Activated CD4-positive, CD25-positive, alpha-beta regulatory T cell treated with anti-CD3 and anti-CD28 coated beads, Interleukin-2, amount 50 U/mL, for 24 hours (primary cell): ENCODE measurements around the gene KCTD19.
"Not testable (repeated sequence)": the region's sequence is repeated elsewhere in the genome, so short reads cannot be mapped to it uniquely, and the experiment has no call there.

Source experiments
- ATAC-seq, 2 donors: fragments of 150-1000 bp; cut with Tn5 transposase; one replicate each; pipeline ENCODE4 v1.10.0; 2021; ENCODE audit warnings: mild to moderate bottlenecking in 1 of 2, moderate library complexity in 1 of 2

The KCTD19 gene

DNA sequence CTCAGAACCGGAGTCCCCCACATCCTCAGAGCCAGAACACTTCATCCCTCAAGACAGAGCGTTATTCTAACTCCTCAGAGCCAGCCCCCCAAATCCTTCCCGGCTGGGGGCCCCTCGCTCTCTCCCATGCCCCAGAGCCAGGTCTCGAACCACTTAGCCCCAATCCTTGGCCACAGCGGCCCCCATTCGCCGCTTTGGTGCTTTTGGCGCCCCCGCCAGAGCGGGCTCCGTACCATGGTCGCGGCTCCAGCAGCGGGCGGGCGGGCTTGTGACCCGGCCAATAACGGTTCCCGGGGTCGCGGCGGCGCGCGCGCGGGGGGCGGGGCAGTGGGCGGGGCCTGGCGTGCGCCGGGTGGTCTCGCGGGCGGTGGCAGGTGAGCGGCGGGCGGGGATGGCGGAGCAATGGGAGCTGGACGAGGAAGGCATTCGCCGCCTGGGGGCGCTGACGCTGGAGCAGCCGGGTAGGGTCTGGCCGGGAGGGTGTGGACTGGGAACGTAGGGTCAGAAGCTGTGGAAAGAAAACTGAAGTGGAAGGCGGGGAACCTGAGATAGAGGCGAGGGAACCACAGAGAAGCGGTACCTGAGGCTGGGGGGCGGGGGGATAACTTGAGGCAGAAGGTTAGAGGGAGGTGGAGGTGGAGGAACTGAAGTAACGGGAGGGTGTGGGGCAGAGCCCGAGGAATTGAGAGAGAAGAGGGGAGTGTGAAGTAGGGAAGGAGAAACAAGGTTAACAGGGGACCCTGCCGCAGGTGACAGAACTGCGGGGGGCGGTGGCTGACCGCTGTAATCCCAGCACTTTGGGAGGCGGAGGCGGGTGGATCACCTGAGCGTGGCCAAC, at the start of gene KCTD19, which contains the start of gene LRRC36:
Gene KCTD19 (minus strand): TSS at position 270 of the 838 bp plus-strand sequence. CDS start 34 bp downstream, at position 236.
Gene LRRC36 (plus strand): TSS at position 344 of the 838 bp plus-strand sequence. CDS start 48 bp downstream, at position 392.
- ATAC-seq = peak; percentile 43 to 51

DNA sequence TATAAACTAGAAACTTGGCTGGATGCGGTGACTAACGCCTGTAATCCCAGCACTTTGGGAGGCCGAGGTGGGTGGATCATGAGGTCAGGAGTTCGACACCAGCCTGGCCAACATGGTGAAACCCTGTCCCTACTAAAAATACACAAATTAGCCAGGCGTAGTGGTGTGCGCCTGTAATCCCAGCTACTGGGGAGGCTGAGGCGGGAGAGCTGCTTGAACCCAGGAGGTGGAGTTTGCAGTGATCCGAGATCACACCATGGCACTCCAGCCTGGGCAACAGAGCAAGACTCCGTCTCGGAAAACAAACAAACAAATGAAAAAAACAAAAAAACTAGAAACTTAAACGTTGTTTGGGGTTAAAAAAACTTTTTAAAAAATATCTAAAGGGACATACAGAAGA, 49.5 kb upstream of the KCTD19 start:
- ATAC-seq = not testable (repeated sequence)

DNA sequence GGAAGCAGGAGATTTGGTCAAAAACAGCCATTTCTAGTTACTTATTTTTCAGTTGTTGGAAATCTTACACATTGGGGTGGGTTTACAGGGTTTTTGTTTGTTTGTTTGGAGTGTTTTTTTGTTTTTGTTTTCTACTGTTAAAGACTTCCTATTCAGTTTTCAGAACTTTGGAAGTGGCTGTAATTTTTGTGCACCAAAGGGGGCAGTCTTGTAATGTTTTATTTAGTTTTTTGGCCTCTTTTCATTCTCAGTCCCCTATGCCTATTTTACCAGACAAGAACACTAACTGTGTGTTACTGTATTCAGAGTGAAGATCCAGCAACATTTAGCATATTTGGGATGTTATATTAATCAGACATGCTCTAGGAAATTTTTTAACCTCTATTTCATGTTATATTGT, 46.1 kb upstream of the KCTD19 start:
- ATAC-seq = no peak

DNA sequence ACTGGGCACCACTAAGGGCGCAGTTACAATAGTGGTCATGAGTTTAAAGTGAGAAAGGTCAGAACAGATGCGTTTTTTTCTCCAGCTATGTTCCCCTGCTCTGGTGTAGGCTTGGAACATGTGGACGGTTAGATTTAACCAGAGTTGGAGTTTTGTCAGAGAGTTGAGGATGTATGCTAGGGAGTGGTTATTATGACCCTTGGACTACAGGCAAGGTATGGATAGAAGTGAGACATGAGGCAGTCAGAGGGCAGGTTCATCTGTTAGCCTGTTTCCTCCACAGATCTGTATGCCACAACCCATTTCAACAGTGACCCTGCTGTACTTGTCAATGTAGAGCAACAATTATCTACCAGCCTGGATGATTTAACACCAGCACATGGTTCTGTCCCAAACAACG, 44.1 kb upstream of the KCTD19 start:
- no peak for ATAC-seq

DNA sequence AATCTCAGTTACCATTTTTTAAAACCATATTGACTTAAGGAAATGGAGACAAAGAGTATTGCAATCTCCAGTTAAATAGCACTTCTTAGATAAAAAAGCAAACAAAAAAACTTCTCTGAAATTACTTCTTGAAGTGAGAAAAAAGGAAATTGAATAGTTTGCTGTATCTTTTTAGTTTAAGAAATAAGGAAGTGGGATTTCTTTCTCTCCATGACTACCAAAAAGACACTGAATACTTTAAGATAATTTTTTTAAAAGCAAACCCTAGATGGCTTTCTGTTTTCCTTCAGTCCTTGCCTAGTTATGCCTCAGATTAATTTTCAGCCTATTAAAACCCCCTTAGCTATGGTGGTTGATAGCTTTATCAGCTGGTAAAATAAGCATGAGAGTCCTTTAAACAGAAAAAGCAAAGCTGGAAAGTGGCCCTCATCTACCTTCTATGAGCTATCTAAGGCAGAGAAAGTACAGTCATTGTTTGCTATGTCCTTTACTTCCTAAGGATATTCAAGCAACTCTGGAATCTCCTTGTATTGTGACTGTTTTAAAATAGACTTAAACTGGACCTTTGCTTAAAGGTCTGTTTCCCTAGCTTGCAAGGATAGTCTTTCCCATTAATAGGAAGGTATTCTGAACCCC, 38.2 kb upstream of the KCTD19 start:
- ATAC-seq = no peak

DNA sequence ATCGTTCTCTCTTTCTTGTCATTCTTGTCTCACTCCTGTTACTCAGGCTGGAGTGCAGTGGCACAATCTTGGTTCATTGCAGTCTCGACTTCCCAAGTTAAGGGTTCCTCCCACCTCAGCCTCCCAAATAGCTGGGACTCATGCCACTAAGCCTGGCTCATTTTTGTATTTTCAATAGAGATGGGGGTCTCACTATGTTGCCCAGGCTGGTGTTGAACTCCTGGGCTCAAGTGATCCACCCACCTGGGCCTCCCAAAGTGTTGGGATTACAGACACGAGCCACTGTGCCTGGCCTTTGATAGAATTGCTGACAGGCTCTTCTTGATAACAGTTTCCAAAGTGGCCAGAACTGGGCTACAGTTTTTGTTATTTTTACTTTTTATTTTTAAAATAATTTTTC, 34.5 kb upstream of the KCTD19 start:
- ATAC-seq = no peak

DNA sequence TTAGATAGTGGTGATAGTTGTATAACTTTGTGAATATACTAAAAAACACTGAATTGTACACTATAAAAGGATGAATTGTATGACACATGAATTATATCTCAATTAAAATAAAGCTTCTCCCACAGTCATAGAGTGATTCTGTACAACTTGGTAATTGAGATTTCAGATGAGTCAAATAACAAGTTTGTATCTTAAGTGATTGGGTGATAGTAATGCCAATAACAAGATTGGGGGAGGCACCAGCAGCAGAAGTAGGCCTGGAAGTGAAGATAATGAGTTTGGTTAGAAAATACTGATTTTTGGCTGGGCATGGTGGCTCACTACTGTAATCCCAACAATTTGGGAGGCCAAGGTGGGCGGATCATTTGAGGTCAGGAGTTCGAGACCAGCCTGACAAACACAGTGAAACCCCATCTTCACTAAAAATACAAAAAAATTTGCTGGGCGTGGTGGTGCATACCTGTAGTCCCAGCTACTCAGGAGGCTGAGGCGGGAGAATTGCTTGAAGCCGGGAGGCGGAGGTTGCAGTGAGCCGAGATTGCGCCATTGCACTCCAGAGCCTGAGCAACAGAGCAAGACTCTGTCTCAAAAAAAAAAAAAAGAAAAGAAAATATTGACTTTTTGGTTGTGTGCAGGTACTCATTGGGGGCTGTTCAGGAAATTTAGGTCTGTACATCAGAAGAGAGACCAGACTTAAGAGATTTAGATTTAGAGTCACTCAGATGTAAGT, 33.2 kb upstream of the KCTD19 start:
- peak in 1 of 2 donors; percentile 56 for ATAC-seq

DNA sequence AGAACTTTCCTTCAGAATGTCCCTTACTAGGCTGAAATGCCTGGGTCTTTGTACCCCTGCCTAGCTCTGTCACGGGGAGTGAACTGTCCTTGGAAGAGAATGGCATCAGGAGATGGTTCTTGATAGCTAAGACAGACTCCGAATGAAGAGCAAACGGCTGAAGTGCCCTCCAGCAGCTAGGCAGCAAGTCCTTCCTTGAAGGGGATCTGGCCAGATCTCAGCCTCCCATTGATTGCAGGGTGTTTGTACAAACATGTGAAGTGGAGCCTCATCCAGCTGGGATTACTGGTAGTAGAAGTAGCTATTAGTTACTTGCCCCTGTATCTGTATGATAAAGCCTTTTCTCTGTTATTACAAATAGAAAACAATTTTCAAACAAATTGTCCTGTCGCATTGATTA, 31.0 kb upstream of the KCTD19 start:
- ATAC-seq = no peak

DNA sequence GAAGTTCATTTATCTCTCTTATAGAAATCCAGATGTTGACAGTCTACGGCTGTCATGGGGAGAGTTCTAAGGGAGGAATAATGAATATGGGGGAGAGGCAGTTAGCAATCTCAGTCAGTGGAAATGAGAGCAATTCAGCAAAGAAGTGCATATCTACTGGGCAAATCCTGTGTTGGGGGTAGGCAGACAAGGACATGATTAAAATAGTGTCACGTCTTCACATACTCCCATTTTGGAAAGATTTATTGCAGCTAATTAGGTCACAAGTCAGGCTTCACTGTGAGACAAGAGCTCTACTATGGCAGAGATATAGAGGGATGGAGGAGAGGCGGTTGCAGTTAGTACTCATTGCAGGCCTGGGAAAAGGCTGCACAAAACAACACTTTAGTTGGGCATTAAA, 29.9 kb upstream of the KCTD19 start:
- no peak for ATAC-seq

DNA sequence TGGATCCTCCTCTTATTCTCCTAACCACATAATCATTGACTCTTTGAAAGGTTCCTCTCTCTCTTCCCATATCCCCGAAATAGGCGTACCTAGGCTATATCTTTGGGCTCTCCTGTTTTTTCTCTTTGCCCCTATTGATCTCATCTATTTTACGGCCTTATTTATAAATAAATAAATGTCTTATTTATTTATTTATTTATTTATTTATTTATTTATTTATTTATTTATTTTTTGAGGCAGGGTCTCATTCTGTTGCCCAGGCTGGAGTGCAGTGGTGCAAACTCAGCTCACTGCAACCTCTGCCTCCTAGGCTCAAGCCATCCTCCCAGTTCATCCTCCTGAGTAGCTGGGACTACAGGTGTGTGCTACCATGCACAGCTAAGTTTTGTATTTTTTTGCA, 25.9 kb upstream of the KCTD19 start:
- ATAC-seq = not testable (repeated sequence)

DNA sequence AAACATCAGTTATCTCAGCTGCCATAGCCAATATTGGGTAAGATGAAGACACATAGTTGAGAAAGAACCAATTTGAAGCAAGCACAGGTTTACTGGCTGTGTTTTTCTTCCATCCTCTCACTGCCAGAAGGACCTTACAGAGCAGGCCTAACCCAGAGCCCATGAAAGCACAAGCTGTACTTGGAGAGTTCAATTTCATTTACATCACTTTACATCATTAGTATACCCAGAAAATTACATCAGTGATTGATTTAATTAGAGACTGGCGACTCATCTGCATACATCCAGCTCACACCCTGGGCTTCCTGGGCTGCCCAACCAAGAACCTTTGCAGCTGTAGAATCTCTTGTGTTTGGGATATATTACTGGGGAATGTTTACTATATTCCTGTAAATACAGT, 23.8 kb upstream of the KCTD19 start:
- no peak for ATAC-seq

DNA sequence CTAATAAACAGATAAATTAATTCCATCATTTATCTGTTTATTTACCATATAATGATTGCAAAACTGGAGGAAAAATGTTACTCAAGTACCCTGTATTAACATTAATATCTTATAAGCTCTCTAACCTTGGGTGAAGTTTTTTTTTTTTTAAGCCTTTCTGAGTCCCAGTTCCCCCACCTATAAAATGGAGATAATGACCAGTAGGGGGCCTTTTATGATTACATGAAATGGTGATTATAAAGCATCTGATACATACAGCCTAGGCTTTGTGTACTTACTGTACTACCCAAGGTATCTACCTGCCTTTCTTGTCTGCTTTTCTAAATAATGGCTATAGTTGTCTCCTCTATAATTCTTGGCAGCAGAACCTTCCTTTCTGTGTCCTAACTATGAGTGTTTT, 22.6 kb upstream of the KCTD19 start:
- peak; percentile 56 to 68 for ATAC-seq

DNA sequence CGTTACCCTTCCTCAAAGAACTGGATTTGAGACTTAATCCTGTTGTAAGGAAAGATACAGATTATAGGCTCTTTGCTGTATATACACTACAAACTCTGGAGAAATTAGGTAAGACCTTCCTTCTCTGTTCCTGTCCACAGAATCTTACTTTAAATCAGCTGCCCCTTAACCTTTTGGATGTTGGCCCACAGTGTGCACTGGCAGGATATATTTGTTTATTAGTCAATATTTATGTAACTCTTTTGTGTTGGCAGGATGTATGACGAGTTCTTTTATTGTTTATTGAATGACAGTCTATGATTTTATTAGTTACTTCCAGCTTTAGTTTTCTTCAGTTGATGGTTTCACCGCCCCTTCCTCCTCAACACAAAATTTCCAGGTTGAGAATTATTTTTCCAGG, 19.8 kb upstream of the KCTD19 start:
- ATAC-seq = no peak

DNA sequence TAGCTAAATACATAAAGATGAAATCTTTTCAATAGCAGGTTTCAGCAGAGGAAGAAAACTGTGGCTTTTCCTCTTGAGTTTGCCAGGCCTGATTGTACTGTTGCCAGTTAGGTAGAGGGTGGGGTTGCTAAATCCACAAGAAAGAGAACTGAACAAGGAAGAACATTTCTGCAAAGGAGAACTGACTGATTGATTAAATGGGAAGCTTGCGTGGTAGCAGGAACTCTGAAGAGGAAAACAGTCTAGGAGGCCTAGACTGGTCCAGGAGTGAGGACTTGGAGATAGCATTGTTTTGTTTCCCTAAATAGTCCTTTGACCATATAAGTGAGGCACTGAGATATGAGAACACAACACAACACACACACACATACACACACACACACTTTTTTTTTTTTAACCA, 18.9 kb upstream of the KCTD19 start:
- no peak for ATAC-seq

DNA sequence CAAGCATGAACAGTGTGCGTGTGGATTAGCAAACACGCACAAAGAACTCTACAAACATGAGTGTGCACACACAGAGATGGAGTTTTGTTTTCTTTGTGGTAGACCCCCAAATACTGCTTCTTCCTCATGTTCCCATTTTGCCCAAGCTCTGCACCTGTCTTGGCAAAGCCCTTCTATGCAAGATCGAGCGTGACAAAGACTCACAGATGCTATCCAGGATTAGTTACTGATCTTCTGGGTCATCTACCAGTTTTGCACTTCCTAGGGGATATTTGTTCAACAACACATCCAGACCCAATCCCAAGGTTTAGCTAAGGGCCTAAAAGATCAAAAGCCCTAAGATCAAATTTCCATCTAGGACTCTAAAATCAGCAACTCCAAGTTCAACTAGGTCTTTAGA, 16.1 kb upstream of the KCTD19 start:
- ATAC-seq = no peak

DNA sequence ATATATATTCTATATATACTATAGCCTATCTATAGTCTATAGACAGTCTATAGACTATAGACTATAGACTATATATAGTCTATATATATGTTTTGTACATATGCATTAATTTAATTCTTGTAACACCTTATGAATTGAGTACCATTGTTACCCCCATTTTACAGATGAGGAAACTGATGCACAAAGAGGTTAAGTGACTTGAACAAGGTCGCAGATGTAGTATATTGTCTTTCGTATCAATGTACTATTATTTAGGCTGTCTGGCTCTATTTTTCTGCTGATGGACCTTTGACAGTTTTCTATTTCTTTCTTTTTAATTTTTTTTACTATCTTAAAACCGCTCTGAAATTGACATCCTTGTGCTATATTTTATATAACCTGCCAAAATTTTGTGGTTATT, 14.7 kb upstream of the KCTD19 start:
- no peak for ATAC-seq

DNA sequence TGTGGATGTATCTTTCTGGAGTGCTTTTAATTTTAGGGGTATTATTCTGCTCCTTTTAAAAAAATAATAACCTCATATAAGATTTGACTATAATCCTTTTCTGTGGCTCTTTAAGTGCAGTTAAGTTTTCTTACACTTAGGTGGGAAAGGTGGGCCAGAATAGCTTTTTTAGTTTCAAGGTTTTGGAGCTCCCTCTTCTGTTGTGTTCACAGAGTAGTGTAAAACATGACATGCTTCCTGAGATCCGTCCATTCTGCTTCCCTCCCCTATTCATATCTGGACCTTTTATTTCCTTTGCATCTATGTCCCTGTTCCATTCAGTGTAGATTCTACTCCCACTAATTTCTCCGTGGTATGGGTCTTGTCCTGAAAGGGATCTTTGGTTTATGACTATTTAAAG, 12.9 kb upstream of the KCTD19 start:
- ATAC-seq = no peak

DNA sequence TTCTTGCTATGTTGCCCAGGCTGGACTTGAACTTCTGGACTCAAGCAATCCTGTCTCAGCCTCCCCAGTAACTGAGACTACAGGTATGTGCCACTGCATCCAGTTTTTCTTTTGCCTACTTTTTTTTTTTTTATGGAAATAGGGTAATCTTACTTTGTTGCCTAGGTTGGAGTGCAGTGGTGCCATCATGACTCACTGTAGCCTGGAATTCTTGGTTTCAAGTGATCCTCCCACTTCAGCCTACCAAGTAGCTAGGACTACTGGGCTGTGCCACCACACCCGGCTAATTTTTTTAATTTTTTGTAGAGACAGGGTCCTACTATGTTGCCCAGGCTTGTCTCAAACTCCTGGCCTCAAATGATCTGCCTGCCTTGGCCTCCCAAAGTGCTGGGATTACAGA, 10.1 kb upstream of the KCTD19 start:
- no peak for ATAC-seq

DNA sequence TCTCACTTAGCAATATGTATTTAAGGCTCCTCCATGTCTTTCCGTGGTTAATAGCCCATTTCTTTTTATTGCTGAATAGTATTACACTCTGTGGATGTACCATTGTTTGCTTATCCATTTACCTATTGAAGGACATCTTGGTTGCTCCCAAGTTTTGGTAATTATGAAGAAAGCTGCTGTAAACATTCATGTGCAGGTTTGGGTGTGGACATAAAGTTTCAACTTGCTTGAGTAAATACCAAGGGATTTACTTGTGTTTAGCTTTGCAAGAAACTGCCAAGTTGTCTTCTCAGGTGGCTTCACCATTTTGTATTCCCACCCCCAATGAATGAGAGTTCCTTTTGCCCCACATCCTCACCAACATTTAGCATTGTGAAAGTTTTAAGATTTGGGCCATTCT, 9.6 kb upstream of the KCTD19 start:
- no peak for ATAC-seq

DNA sequence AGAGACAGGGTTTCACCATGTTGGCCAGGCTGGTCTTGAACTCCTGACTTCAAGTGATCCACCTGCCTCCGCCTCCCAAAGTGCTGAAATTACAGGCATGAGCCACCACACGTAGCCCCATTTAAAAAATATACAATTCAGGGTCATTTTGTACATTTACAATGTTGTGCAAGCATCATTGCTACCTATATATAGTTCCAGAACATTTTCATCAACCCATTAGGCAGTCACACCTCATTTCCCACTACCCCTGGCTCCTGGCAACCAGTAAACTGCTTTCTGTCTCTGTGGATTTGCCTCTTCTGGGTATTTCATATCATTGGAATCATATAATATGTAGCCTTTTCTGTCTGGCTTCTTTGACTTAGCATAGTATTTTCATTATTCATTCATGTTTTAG, 6.8 kb upstream of the KCTD19 start:
- ATAC-seq = no peak

DNA sequence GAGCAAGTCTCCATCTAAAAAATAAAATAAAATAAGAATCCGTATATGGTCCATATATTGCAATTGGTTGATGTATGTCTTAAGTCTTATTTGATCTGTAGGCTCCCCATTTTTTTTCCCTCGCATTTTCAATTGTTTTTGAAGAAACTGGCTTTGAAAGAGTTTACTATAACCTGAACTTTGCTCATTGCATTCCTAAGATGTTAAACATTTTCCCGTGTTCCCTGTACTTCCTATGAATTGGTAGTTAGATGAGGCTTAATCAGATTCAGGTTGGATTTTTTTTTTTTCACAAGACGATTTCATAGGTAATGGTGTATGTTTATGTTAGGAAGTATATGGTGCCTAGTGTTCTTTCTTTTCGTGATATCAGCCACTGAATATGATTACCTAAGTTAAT, 3.4 kb upstream of the KCTD19 start:
- ATAC-seq = no peak

DNA sequence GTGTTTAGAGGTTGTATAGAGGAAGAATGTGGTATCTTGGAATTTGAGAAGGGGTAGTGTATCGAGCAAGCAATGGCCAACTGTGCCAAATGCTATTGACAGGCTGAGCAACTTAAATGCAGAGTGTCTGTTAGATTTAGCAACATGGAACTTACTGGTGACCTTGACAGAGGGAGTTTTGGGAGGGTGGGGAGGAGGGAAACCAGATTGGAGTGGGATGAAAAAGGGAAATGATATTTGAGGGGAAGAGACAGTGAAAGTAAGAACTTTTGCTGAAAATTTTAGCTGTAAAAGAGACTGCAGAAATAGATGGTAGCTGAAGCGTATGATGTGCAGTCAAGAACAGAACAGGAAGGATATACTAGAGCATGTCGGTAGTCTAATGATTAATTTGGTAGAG, 1.2 kb upstream of the KCTD19 start:
- no peak for ATAC-seq

DNA sequence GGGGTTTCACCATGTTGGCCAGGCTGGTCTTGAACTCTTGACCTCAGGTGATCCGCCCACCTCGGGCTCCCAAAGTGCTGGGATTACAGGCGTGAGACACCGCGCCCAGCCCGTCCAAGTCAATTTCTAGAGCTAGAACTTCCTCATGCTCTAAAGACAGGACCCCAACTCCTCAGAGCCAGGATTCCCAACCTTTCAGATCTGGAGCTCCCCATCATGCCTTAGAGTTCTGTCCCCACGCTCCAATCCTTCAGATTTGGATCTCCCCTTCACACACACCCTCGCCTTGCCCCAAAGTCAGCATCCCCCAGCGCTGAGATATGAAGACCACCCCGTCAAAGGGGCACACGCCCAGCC, 448 bp downstream of the KCTD19 start:
- no peak for ATAC-seq

DNA sequence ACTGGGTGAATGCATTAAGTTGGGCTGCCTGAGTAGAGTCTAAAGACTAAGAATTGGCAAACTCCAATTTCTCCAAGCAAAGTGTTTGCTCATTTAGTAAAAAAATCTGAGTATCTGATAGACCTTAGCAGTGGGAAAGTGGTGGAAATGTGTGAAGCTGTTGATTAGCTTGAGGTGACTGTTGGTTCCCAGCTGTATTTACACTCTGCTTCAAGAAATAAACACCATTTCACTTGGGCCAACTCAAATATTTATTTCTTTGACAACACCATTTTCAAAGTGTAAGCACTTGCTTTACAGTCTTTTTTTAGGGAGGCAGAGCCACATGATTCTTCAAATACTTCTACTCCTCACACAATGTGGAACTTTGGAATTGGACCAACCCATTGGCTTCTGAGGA, 8.7 kb downstream of the KCTD19 start:
- ATAC-seq = no peak
